HCT116 (cell line): ENCODE results near the gene ADRM1. TPM values are rescaled to one million over a fixed set of nuclear protein-coding genes. Genes with fewer than 3 reads are reported as not detected.

Source experiments
- ATAC-seq: fragments of 200-7000 bp; cut with Tn5 transposase; 2 replicates; pipeline ENCODE4 v1.9.1; 2020; ENCODE audit warnings: mild to moderate bottlenecking, moderate library complexity
- BruUV-seq: library from RNA; stranded (reverse); fragments of 400-500 nt; replicated peaks from 2 replicates; lab custom pipeline; 2021; lab: Mats Ljungman, UMichigan
- CTCF ChIA-PET: fragments of 300-600 bp; sonication (Branson Sonifier 250); formaldehyde crosslinking; loops from one replicate; lab custom pipeline; 2021; ENCODE audit warnings: antibody characterized with exemption; lab: Charles Lee
- POLR2A ChIA-PET: fragments of 300-600, 350-600 bp; sonication (Branson Sonifier 250); formaldehyde crosslinking; loops from one replicate; lab custom pipeline; 2021; ENCODE audit warnings: antibody characterized with exemption; lab: Charles Lee
- RAD21 ChIA-PET, 2 experiments: fragments of 300-600 bp; sonication (Branson Sonifier 250); formaldehyde crosslinking; loops; one replicate each; lab custom pipeline; 2023; ENCODE audit warnings: low total read pairs in 2 of 2; ENCODE audit not compliant: uncharacterized antibody in 2 of 2, unreplicated experiment in 2 of 2, low non-redundant PET in 1 of 2; lab: Charles Lee
- DNase-seq: peaks from one replicate; pipeline ENCODE4 v3.0.0-alpha.2; 2010; ENCODE audit warnings: low read depth, low spot score
- H2AFZ ChIP-seq: fragments of 200-600 bp; shearing (Covaris generic), sonication (generic); 2 replicates; pipeline ENCODE4 v1.6.1; 2017; ENCODE audit warnings: low read depth, mixed run types, mixed read lengths, antibody characterized with exemption, low read length; ENCODE audit not compliant: poor library complexity, severe bottlenecking
- H3K27ac ChIP-seq: 2 replicates; pipeline ENCODE4 v1.5.1; 2012; ENCODE audit warnings: low read depth, low read length
- H3K27me3 ChIP-seq: fragments of 200-600 bp; sonication (generic); 2 replicates; pipeline ENCODE4 v1.6.1; 2016; ENCODE audit warnings: mixed run types, low read length, mixed read lengths; ENCODE audit not compliant: insufficient read depth
- H3K36me3 ChIP-seq, 2 experiments: fragments of 200-500 bp in 1 of 2; fragments of 200-600 bp in 1 of 2; sonication (Bioruptor generic) in 1 of 2; sonication (generic) in 1 of 2; 2 replicates each; pipeline versions ENCODE4 v1.5.1 to v1.6.1; 2014 to 2016; ENCODE audit warnings: low read length in 2 of 2, inconsistent platforms in 1 of 2, mixed read lengths in 1 of 2, mixed run types in 1 of 2; ENCODE audit not compliant: insufficient read depth in 2 of 2, control insufficient read depth in 1 of 2
- H3K4me1 ChIP-seq, 2 experiments: fragments of 200-600 bp in 1 of 2; sonication (generic) in 1 of 2; 2 replicates each; pipeline versions ENCODE4 v1.5.1 to v1.6.1; 2012 to 2017; ENCODE audit warnings: low read length in 2 of 2, inconsistent platforms in 1 of 2, mild to moderate bottlenecking in 1 of 2, mixed read lengths in 1 of 2, mixed run types in 1 of 2, moderate library complexity in 1 of 2; ENCODE audit not compliant: insufficient read depth in 2 of 2, control insufficient read depth in 1 of 2
- H3K4me2 ChIP-seq: fragments of 200-600 bp; sonication (generic); 2 replicates; pipeline ENCODE4 v1.6.1; 2017; ENCODE audit warnings: mixed run types, low read length, mixed read lengths
- H3K4me3 ChIP-seq, 2 experiments: fragments of 200-600 bp in 1 of 2; sonication (generic) in 1 of 2; replicated peaks in 1 of 2; 2 replicates each; pipeline ENCODE4 v1.5.1; 2011 to 2016; ENCODE audit warnings: low read length in 2 of 2, control low read depth in 1 of 2, low read depth in 1 of 2, mild to moderate bottlenecking in 1 of 2, mixed read lengths in 1 of 2, mixed run types in 1 of 2
- H3K79me2 ChIP-seq: fragments of 200-600 bp; sonication (generic); 2 replicates; pipeline ENCODE4 v1.6.1; 2017; ENCODE audit warnings: mild to moderate bottlenecking, mixed run types, low read length, moderate library complexity, mixed read lengths; ENCODE audit not compliant: insufficient read depth
- H3K9ac ChIP-seq: fragments of 200-600 bp; sonication (generic); 2 replicates; pipeline ENCODE4 v1.6.1; 2016; ENCODE audit warnings: low read length, mixed read lengths
- H3K9me2 ChIP-seq: fragments of 200-600 bp; sonication (generic), shearing (Covaris generic); 2 replicates; pipeline ENCODE4 v1.6.1; 2017; ENCODE audit warnings: mixed run types, mild to moderate bottlenecking, moderate library complexity; ENCODE audit not compliant: insufficient read depth
- H3K9me3 ChIP-seq, 2 experiments: fragments of 200-500 bp in 1 of 2; fragments of 200-600 bp in 1 of 2; sonication (Bioruptor generic) in 1 of 2; sonication (generic) in 1 of 2; 2 replicates each; pipeline ENCODE4 v1.6.1; 2014 to 2017; ENCODE audit warnings: low read length in 2 of 2, mixed read lengths in 2 of 2, inconsistent platforms in 1 of 2, low read depth in 1 of 2, mild to moderate bottlenecking in 1 of 2, mixed run types in 1 of 2, moderate library complexity in 1 of 2; ENCODE audit not compliant: control insufficient read depth in 1 of 2, insufficient read depth in 1 of 2
- H4K20me1 ChIP-seq: fragments of 200-600 bp; sonication (generic), shearing (Covaris generic); 2 replicates; pipeline ENCODE4 v1.6.1; 2017; ENCODE audit warnings: mixed run types, mild to moderate bottlenecking, moderate library complexity; ENCODE audit not compliant: insufficient read depth
- CBX3 ChIP-seq: IDR thresholded peaks from 2 replicates; pipeline ENCODE4 v1.6.1; 2012; ENCODE audit warnings: low read depth
- CEBPB ChIP-seq: IDR thresholded peaks from 2 replicates; pipeline ENCODE4 v1.6.1; 2012; ENCODE audit warnings: low read depth
- CTCF ChIP-seq, 3 experiments: fragments of 200-600 bp in 1 of 3; sonication (generic) in 1 of 3; IDR thresholded peaks in 2 of 3; conservative IDR thresholded peaks in 1 of 3; 2 replicates each; pipeline ENCODE4 v1.5.1; 2012 to 2017; ENCODE audit warnings: low read depth in 2 of 3, low read length in 2 of 3, antibody characterized with exemption in 1 of 3, borderline replicate concordance in 1 of 3, control low read depth in 1 of 3, mild to moderate bottlenecking in 1 of 3, mixed read lengths in 1 of 3, mixed run types in 1 of 3, moderate library complexity in 1 of 3; ENCODE audit not compliant: insufficient read depth in 1 of 3
- EGR1 ChIP-seq: IDR thresholded peaks from 2 replicates; pipeline ENCODE4 v1.6.1; 2012; ENCODE audit warnings: low read depth
- EZH2 ChIP-seq: fragments of 200-600 bp; sonication (generic); IDR thresholded peaks from 2 replicates; pipeline ENCODE4 v1.6.1; 2017; ENCODE audit warnings: antibody characterized with exemption, mixed run types
- EZH2phosphoT487 ChIP-seq: fragments of 200-600 bp; IDR thresholded peaks from 2 replicates; pipeline ENCODE4 v1.6.1; 2018; ENCODE audit warnings: antibody characterized with exemption, borderline replicate concordance
- FOSL1 ChIP-seq: IDR thresholded peaks from 2 replicates; pipeline ENCODE4 v1.6.1; 2012; ENCODE audit warnings: low read depth
- JUND ChIP-seq: IDR thresholded peaks from 2 replicates; pipeline ENCODE4 v1.6.1; 2012
- MAX ChIP-seq: IDR thresholded peaks from 2 replicates; pipeline ENCODE4 v1.6.1; 2012
- POLR2A ChIP-seq: IDR thresholded peaks from 2 replicates; pipeline ENCODE4 v1.7.0; 2011; ENCODE audit warnings: borderline replicate concordance; ENCODE audit not compliant: insufficient read depth, insufficient read length; ENCODE audit errors: extremely low read depth
- RAD21 ChIP-seq: IDR thresholded peaks from 2 replicates; pipeline ENCODE4 v1.6.1; 2012; ENCODE audit warnings: low read depth, mild to moderate bottlenecking
- REST ChIP-seq: IDR thresholded peaks from 2 replicates; pipeline ENCODE4 v1.6.1; 2012; ENCODE audit warnings: low read depth
- SIN3A ChIP-seq: IDR thresholded peaks from 2 replicates; pipeline ENCODE4 v1.6.1; 2012; ENCODE audit warnings: low read depth
- SP1 ChIP-seq: IDR thresholded peaks from 2 replicates; pipeline ENCODE4 v1.6.1; 2012; ENCODE audit warnings: low read depth
- SRF ChIP-seq: IDR thresholded peaks from 2 replicates; pipeline ENCODE4 v1.6.1; 2012; ENCODE audit warnings: low read depth
- TCF7L2 ChIP-seq: IDR thresholded peaks from 2 replicates; pipeline ENCODE4 v1.7.0; 2011; ENCODE audit warnings: borderline replicate concordance, inconsistent platforms; ENCODE audit not compliant: insufficient read depth, insufficient read length; ENCODE audit errors: extremely low read depth
- YY1 ChIP-seq: IDR thresholded peaks from 2 replicates; pipeline ENCODE4 v1.6.1; 2011; ENCODE audit warnings: low read length, low read depth, moderate library complexity, mild to moderate bottlenecking; ENCODE audit not compliant: insufficient replicate concordance; ENCODE audit errors: extremely low read depth
- ZBTB33 ChIP-seq: IDR thresholded peaks from 2 replicates; pipeline ENCODE4 v1.6.1; 2011; ENCODE audit warnings: mild to moderate bottlenecking, low read length, moderate library complexity; ENCODE audit not compliant: insufficient replicate concordance; ENCODE audit errors: extremely low read depth
- ZFX ChIP-seq: fragments of 450-650 bp; IDR thresholded peaks from 2 replicates; pipeline ENCODE4 v1.6.1; 2017
- ZNF274 ChIP-seq: fragments of 200-500 bp; sonication (Bioruptor generic); IDR thresholded peaks from 2 replicates; pipeline ENCODE4 v1.6.1; 2014; ENCODE audit warnings: mild to moderate bottlenecking, low read depth, low read length, inconsistent platforms
- intact Hi-C: fragments of 100-400 bp; cut with micrococcal nuclease; formaldehyde crosslinking; loops from 2 replicates; pipeline ENCODE4 v1.10.0; 2022
- total RNA-seq: library from RNA; stranded (reverse); gene quantifications from one replicate; pipeline ENCODE4 v1.2.1, GENCODE V29; 2021; ENCODE audit not compliant: unreplicated experiment

Gene ADRM1
- total RNA-seq, 1 experiment from 2014 or later = 158 TPM

- TF ChIP-seq ZNF274 = no peak
- no peak for TF ChIP-seq ZFX
- no peak for TF ChIP-seq SP1
- TF ChIP-seq EGR1 = no peak
- TF ChIP-seq CTCF (IDR thresholded peaks at IDR 0.05 in 2 of 3, conservative IDR thresholded peaks at IDR 0.05 in 1 of 3; ENCODE audit: borderline replicate concordance in 1 of 3, insufficient read depth in 1 of 3, low read depth in 2 of 3, low read length in 2 of 3) = no peak
- no peak for TF ChIP-seq JUND
- no peak for TF ChIP-seq YY1
- TF ChIP-seq REST = no peak
- no peak for TF ChIP-seq RAD21
- TF ChIP-seq ZBTB33 = no peak
- TF ChIP-seq MAX = no peak
- TF ChIP-seq POLR2A = no peak
- no peak for TF ChIP-seq CEBPB
- no peak for TF ChIP-seq CBX3
- TF ChIP-seq TCF7L2 = no peak
- no peak for TF ChIP-seq SIN3A
- TF ChIP-seq SRF = no peak
- TF ChIP-seq EZH2phosphoT487 = no peak
- no peak for TF ChIP-seq EZH2
- TF ChIP-seq FOSL1 = no peak
- H3K27me3 ChIP-seq = no peaks in the 10 kb centered on the region
Observed at GRCh38 chr20:62269378-62269777, 33.4 kb upstream of the ADRM1 start.

More at GRCh38 chr20:62269378-62269777, 33.4 kb upstream of the ADRM1 start:
- H3K27ac ChIP-seq = no peak overlapping the region
- no peaks in the 10 kb centered on the region for H3K79me2 ChIP-seq
- ChIA-PET CTCF (no interaction called here), POLR2A (no interaction called here), RAD21 (no interaction called here)
- no peaks in the 10 kb centered on the region for H3K9me2 ChIP-seq
- H3K9ac ChIP-seq = no peak overlapping the region
- H3K4me1 ChIP-seq = no peaks in the 10 kb centered on the region
- intact Hi-C loops = no loop called here
- no peaks in the 10 kb centered on the region for H3K9me3 ChIP-seq
- no peaks in the 10 kb centered on the region for H4K20me1 ChIP-seq
- no peak for ATAC-seq
- no TSS peak for BruUV-seq
- H3K36me3 ChIP-seq = peaks cover 0 to 3% of the 10 kb centered on the region in 2 experiments; a peak in 2 of 4 replicates
- H2AFZ ChIP-seq = no peak overlapping the region
- no peak overlapping the region for H3K4me3 ChIP-seq
- no peak for DNase-seq
- no peak overlapping the region for H3K4me2 ChIP-seq
